Measurements from ENCODE around the gene CHRD.

CHRD gene

GRCh38 chr3:184382326-184383032, 2.6 kb downstream of the CHRD start:
- DNase-seq (ENCODE audit: low spot score) = no peak

- DNase-seq (ENCODE audit: low spot score) = no peak
Measured at GRCh38 chr3:184383033-184383740, 3.3 kb downstream of the CHRD start.

GRCh38 chr3:184384342-184384741, 4.5 kb downstream of the CHRD start:
- DNase-seq (ENCODE audit: low spot score) = no peak

GRCh38 chr3:184384856-184385422, 5.1 kb downstream of the CHRD start:
- DNase-seq (ENCODE audit: low spot score) = no peak

GRCh38 chr3:184386047-184386806, 6.4 kb downstream of the CHRD start:
- no peak for DNase-seq (ENCODE audit: low spot score)

GRCh38 chr3:184387174-184387714, 7.4 kb downstream of the CHRD start:
- DNase-seq (ENCODE audit: low spot score) = no peak

GRCh38 chr3:184388164-184388935, 8.5 kb downstream of the CHRD start:
- DNase-seq (ENCODE audit: low spot score) = no peak

- no peak for DNase-seq (ENCODE audit: low spot score)
Measured at GRCh38 chr3:184388936-184389230, 9.0 kb downstream of the CHRD start.

- no peak for DNase-seq (ENCODE audit: low spot score)
Measured at GRCh38 chr3:184389384-184389783, 9.5 kb downstream of the CHRD start.

- no peak for DNase-seq (ENCODE audit: low spot score)
Measured at GRCh38 chr3:184389935-184390528, 10.2 kb downstream of the CHRD start.

- DNase-seq (ENCODE audit: low spot score) = no peak
Measured at GRCh38 chr3:184391266-184391665, 11.4 kb downstream of the CHRD start.

- no peak for DNase-seq (ENCODE audit: low spot score)
Measured at GRCh38 chr3:184395320-184395660, 15.4 kb downstream of the CHRD start.

- no peak for DNase-seq (ENCODE audit: low spot score)
Measured at GRCh38 chr3:184399410-184399809, 19.6 kb downstream of the CHRD start.

GRCh38 chr3:184405075-184406030, 25.5 kb downstream of the CHRD start:
- no peak for DNase-seq (ENCODE audit: low spot score)

GRCh38 chr3:184409331-184409926, 29.6 kb downstream of the CHRD start:
- no peak for DNase-seq (ENCODE audit: low spot score)

- no peak for DNase-seq (ENCODE audit: low spot score)
Measured at GRCh38 chr3:184409946-184410500, 30.2 kb downstream of the CHRD start.

GRCh38 chr3:184414418-184415202, 34.8 kb downstream of the CHRD start:
- DNase-seq (ENCODE audit: low spot score) = peak; percentile 26

- DNase-seq (ENCODE audit: low spot score) = no peak
Measured at GRCh38 chr3:184415203-184415490, 35.3 kb downstream of the CHRD start.
